GM12878 (cell line): ENCODE measurements around the gene CDK11B.

ENCODE experiments used
- CREB1 ChIP-seq: IDR thresholded peaks from 2 replicates; pipeline ENCODE4 v1.6.1; 2012; ENCODE audit warnings: low read depth, mild to moderate bottlenecking, inconsistent platforms
- DPF2 ChIP-seq: fragments of 450-650 bp; IDR thresholded peaks from 2 replicates; pipeline ENCODE4 v1.6.1; 2017; ENCODE audit warnings: mild to moderate bottlenecking
- FOXM1 ChIP-seq: IDR thresholded peaks from 2 replicates; pipeline ENCODE4 v1.6.1; 2012; ENCODE audit warnings: low read depth, mild to moderate bottlenecking, inconsistent platforms, low read length, moderate library complexity
- NR2C2 ChIP-seq: IDR thresholded peaks from 2 replicates; pipeline ENCODE4 v1.6.1; 2011; ENCODE audit warnings: borderline replicate concordance, low read depth; ENCODE audit not compliant: control insufficient read depth, insufficient read length
- POLR2AphosphoS2 ChIP-seq: IDR thresholded peaks from 2 replicates; pipeline ENCODE4 v1.6.1; 2011; ENCODE audit warnings: low read depth, mild to moderate bottlenecking, low read length, improper control_type of control experiment, moderate library complexity
- RAD21 ChIP-seq: IDR thresholded peaks from 2 replicates; pipeline ENCODE4 v1.6.1; 2011; ENCODE audit warnings: mild to moderate bottlenecking, low read depth, low read length, moderate library complexity; ENCODE audit not compliant: insufficient read depth
- RFX5 ChIP-seq: IDR thresholded peaks from 2 replicates; pipeline ENCODE4 v1.6.1; 2011; ENCODE audit warnings: low read depth, low read length, improper control_type of control experiment
- SMAD1 ChIP-seq: fragments of 450-650 bp; IDR thresholded peaks from 2 replicates; pipeline ENCODE4 v1.6.1; 2018; ENCODE audit warnings: mild to moderate bottlenecking, low read depth; ENCODE audit not compliant: partially characterized antibody
- SP1 ChIP-seq: IDR thresholded peaks from one replicate; pipeline ENCODE4 v1.6.1; 2011; ENCODE audit warnings: low read depth, low read length
- TCF7 ChIP-seq: IDR thresholded peaks from 2 replicates; pipeline ENCODE4 v1.6.1; 2014; ENCODE audit warnings: antibody characterized with exemption, borderline replicate concordance
- ZBED1 ChIP-seq: IDR thresholded peaks from 2 replicates; pipeline ENCODE4 v1.6.1; 2016; ENCODE audit warnings: borderline replicate concordance
- TF ChIP-seq, protein P1 (sequence below), 3 experiments: IDR thresholded peaks in 2 of 3; conservative IDR thresholded peaks in 1 of 3; 2 replicates each; pipeline ENCODE4 v1.5.1; 2011; ENCODE audit warnings: low read depth in 3 of 3, low read length in 3 of 3, mild to moderate bottlenecking in 3 of 3, control low read depth in 2 of 3, moderate library complexity in 2 of 3, inconsistent platforms in 1 of 3, mixed read lengths in 1 of 3; ENCODE audit not compliant: control insufficient read depth in 2 of 3, insufficient read depth in 1 of 3; ENCODE audit errors: extremely low read depth in 1 of 3
- TF ChIP-seq, protein P2 (sequence below): fragments of 450-650 bp; IDR thresholded peaks from 2 replicates; pipeline ENCODE4 v1.6.1; 2017; ENCODE audit warnings: mild to moderate bottlenecking

DNA sequence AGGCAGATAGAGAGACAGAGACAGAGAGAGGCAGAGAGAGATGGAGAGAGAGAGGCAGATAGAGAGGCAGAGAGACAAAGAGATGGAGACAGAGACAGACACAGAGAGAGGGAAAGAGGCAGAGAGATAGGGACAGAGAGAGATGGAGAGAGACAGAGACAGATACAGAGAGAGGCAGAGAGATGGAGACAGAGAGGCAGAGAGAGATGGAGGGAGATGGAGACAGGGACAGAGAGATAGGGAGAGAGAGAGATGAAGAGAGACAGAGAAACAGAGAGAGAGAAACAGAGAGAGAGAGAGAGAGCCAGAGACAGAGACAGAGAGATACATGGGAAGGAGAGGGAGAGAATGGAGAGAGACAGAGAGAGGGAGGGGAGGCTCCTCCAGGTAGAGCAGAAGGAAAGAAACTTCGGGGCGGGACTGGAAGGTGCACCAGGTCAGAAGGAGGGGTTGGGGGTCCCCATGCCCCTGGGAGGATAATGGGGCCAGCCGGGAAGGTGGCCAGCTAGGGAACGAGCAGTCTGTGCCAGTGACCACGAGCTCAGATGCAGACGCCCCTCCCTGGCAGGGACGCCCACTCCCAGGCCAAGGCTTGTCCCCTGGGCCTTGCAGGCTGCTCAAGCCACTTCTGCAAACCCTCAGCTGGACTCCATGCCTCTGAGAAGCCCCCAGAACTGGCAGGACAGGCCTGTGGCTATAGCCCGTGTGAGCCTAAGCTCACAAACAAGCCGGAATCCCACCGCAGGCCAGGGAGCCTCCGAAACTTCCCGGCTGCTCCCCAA lies 62.1 kb downstream of the CDK11B start:
- TF ChIP-seq NR2C2 (no peak), FOXM1 (no peak), SP1 (no peak), CREB1 (no peak), TCF7 (no peak), RAD21 (no peak), ZBED1 (no peak), POLR2AphosphoS2 (no peak), RFX5 (no peak), DPF2 (no peak), SMAD1 (no peak)
- TF ChIP-seq, protein P1, sequence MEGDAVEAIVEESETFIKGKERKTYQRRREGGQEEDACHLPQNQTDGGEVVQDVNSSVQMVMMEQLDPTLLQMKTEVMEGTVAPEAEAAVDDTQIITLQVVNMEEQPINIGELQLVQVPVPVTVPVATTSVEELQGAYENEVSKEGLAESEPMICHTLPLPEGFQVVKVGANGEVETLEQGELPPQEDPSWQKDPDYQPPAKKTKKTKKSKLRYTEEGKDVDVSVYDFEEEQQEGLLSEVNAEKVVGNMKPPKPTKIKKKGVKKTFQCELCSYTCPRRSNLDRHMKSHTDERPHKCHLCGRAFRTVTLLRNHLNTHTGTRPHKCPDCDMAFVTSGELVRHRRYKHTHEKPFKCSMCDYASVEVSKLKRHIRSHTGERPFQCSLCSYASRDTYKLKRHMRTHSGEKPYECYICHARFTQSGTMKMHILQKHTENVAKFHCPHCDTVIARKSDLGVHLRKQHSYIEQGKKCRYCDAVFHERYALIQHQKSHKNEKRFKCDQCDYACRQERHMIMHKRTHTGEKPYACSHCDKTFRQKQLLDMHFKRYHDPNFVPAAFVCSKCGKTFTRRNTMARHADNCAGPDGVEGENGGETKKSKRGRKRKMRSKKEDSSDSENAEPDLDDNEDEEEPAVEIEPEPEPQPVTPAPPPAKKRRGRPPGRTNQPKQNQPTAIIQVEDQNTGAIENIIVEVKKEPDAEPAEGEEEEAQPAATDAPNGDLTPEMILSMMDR (IDR thresholded peaks at IDR 0.05 in 2 of 3, conservative IDR thresholded peaks at IDR 0.05 in 1 of 3; ENCODE audit: control insufficient read depth in 2 of 3, extremely low read depth in 1 of 3, insufficient read depth in 1 of 3, low read depth in 3 of 3, low read length in 3 of 3): no peak
- TF ChIP-seq, protein P2, sequence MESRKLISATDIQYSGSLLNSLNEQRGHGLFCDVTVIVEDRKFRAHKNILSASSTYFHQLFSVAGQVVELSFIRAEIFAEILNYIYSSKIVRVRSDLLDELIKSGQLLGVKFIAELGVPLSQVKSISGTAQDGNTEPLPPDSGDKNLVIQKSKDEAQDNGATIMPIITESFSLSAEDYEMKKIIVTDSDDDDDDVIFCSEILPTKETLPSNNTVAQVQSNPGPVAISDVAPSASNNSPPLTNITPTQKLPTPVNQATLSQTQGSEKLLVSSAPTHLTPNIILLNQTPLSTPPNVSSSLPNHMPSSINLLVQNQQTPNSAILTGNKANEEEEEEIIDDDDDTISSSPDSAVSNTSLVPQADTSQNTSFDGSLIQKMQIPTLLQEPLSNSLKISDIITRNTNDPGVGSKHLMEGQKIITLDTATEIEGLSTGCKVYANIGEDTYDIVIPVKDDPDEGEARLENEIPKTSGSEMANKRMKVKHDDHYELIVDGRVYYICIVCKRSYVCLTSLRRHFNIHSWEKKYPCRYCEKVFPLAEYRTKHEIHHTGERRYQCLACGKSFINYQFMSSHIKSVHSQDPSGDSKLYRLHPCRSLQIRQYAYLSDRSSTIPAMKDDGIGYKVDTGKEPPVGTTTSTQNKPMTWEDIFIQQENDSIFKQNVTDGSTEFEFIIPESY: no peak
